ENCODE results near the gene LRRC27.

The LRRC27 gene

DNA sequence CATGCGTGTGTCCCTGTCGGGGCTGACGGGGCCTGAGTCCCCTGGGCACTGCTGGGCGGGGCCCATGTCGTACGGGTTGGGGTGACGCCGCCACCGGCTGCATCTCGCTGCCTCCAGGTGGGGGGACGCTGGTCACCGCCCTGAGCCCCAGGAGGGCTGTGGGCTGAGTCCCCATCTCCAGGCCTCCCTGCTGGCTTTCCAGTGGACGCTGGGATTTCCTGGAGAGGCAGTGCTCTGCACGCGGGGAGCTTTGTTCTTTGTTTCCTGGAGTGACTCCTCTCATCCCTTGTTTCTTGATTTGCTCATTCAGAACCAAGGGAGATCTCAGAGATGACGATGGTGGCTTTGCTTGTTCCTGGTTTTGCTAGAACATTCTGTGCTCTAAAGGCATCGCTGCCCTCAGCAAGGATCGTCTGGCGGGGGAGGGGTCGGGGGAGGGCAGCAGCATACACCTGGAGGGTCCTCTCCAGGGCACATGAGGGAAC lies 86.0 kb downstream of the LRRC27 start:
- DNase-seq = no peak

DNA sequence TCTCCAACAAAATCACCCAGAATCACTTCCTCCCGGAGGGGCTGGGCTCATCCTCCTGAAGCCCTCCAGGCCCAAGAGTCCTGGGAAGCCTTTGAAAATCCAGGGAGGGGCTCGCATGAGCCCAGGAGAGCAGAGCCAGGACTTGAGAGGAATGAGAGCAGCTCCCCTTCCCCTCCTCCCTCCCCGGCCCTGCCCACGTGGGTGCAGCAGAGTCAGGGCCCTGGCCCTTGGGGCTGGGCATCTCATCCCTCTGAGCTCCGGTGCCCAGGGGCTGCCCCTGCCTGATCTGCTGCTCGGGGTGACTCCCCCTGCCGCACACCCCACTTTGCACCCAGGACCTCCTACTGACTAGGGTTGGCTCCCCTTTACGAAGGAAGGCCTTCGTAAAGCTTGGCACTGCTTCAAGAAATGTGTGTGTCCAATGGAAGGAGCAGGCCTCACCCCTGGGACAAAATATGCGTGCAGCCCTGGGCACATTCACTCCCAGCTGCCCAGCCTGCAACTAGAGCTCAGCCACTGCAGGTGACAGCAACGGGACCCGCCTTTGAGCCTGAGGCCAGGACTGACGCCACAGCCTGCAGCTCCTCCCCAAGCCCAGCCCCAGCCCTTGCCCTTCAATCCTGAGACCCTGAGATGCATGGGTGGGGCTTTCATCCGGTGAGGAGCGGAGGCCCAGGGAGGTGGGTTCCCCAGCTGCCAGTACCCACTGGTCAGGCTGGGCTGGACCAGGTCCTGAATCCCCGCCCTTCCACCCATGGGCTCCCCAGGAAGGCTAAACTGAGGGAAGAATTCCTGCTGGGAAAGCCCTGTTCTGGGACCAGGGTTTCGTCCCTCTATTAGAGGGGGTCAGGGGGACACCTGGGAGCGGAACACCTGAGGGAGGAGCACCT lies 86.8 kb downstream of the LRRC27 start:
- DNase-seq = no peak

DNA sequence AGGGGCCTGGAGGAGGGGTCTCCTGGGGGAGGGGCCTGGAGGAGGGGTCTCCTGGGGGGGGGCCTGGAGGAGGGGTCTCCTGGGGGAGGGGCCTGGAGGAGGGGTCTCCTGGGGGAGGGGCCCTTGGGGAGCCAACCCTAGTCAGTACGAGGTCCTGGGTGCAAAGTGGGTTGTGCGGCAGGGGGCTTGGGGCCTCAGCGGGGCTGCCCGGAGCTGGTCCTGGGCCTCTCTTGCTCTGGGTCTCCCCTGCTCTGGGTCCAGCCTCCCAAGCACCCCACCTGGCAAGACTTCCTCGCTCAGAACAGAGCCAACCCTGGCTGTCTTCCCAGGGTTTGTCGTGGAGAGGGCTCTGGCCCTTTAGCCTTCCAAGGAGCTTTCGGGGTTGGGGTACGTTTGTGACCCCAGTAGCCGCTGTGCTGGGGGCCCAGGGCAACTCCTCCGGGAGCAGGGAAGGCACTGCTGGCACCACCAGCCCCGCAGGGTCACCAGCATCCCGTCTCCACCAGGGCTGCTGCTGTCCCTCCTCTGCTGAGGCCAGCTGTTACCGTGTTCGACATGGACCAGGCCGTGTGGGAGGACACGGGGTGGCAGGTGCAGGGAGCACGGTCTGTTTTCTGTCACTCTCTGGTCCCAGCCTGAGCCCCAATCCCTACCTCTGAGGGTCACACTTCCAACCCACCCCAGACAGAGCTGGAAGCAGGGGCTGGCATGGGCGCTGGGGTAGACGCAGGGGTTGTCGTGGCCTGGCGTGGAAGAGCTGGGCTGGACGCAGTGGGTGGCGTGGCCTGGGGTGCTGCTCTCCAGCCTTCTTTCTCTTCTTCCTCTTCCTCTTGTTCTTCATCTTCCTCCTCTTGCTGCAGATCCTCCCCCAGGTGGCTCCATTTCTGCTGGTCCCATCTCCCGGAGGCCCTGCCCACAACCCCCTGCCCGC lies 87.8 kb downstream of the LRRC27 start:
- DNase-seq = no peak

DNA sequence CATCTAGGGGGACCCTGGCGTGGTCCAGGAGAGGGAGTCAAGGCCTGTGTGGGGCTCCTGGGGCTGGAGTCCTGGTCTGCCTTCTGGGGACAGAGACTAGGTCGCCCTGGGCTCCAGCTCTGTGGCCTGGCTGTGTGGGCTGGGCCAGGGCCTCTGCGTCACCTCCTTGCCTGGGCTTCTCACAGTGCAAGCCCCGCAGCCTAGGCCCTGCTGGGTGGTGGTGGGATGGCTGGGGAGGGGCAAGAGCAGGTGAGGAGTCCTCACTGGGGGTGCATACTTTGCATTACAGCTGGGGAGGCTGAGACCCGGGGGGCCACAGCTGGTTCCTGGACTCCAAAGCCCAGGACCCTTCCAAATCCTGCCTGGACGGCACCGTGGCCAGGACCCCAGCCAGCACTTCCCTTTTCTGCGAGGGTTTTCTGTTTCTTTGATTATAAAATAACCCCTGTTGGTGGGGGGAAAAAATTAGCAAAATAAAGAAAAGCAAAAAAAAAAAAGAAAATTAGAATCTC lies 88.5 kb downstream of the LRRC27 start:
- DNase-seq = no peak

DNA sequence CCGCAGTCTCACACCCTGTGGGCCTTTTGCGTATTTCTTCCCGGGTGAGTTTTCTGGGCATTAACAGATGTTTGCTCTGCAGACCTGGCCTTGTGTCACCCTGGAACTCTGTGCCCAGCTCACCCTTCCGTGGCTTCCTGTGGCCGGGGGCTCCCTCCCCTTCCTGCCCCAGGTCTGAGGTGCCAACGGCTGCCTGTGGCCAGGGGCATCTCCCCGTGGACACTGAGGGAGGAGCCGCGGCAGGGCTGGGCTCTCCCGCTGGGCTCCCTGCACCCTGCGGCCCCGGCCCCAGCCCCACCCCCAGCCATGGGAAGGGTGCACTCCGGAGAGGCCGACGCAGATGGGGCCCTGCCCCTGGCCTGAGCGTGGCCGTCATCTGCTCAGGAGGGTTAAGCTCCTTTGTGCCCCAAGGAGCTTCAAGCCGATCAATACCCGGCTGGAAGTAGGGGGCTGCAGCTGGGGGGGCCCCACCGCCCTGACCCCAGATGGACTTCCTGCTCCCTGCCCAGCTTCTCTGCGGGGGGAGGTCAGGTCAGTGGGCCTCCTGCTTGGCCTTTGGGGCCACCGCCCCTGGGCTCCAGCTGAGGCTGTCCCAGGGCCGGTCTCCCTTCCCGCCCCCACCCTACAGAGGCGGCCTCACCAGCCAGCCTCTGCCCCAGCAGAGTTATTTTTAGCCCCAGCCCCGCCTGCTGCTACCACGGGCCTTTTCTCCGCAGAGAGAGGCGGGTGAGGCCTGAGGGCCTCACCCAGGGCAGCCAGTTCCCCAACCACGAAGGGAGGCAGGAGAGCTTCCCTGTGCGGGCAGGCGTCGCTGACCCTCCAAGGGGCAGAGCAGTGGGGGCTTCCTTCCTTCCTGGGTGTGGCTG lies 89.2 kb downstream of the LRRC27 start:
- DNase-seq = peak; percentile 36

DNA sequence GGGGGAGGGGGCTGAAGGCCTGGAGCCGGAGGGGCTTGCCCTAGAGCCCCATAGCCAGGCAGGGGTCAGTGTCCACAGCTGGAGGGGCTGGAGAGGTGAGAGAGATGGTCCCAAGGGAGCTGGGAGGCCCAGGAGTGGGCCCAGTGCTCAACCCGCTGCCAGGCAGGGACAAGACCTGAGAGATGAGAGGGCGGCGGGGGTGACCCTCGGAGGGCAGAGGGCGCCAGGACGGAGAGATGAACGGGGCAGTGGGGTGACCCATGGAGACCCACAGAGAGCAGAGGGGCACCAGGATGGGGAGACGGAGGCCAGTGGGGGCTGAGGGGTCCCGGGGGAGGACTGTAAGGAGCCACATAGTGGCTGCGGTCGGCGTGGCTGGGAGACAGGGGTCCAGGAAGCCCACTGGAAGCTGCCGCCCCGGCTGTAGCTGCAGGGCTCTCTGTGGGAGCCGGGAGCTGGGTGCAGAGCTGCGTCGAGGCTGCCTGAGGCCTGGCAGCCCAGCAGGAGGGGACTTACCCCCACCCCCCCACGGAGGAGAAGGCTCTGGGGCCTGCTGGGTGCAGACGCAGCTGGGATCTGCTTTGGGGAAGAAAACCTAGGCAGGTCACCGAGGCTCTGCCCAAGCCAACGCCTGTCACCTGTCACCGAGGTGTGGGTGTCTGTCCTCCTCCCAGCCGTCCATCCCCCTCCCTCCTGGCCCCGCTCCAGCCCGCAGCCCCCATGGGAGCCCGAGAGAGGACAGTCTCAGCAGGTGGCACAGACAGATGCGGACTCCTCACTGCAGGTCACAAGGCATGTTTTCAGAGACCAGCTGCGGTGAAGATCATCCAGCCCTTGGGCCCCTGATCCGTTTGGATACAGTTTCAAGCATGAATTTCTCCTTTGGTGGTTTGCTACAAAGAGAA lies 90.1 kb downstream of the LRRC27 start:
- no peak for DNase-seq

DNA sequence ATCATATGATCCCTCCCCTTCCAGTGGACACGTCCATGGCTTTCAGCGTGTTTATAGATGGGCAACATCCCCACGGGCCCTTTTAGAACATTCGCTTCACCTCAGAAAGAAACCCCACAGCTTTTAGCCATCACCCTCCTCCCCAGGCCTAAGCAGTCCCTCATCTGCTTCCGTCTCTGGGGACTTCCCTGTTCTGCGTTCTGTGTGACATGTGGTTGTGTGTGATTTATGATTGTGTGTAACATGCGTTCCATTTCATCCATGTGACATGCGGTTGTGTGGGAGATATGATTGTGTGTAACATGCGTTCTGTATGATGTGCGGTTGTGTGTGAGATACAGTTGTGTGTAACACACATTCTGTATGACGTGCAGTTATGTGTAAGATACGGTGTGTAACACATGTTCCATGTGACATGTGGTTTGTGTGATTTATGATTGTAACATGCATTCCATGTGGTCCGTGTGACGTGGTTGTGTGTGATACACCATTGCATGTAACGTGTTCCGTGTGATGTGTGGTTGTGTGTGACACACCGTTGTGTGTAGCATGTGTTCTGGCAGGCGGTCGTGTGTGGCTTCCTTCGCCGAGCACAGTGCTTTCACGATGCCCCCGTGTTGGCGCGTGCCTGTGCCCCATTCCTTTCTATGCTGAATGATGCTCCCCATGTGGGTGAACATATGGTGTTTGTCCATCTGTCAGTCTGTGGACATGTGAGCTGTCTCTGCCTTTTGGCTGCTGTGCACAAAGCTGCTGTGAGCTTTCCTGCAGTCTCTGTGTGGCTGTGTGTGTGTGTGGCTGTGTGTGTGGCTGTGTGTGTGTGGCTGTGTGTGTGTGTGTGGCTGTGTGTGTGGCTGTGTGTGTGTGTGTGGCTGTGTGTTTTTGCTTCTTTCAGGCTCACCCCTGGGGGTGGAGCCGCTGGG lies 91.2 kb downstream of the LRRC27 start:
- DNase-seq = no peak

DNA sequence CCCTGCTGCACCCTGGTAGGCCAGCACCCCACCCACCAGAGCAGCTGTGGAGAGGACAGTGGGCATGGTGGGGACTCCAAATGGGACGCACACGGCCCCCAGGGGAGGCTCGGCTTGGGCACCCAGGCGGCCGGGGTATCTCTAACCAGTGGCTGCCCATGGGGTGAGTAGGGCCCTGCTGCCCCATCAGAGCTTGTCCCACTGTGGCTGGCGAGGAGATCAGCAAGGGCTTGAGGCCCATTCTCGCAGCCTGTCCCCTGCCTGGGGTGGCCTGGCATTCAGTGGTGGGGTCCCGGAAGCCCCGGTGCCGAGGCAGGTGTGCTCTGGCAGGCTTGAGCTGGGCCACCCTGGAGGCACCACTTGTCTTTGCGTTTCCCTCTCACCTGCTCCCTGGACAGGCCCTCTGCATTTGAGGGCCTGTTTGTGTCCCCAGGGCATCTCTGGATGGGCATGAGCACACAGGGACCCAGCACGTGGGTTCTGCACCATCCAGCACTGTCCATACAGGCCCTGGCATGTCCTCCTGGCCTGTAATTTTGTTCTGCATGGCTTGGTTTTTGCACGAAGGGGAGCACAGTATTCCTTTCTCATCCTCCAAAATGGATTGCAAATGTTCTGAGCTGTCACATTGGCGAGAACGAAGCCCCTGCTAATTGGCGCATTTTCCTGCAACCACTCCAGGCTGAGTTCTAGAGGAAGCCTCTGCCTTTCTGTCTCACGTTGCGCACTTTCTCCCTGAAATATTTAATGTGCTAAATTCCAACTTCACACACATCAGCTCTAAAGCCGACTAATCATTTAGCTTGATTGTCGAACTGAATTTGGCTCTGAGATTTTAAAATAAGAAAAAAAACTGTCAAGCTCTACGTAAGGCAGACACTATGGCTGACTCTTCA lies 92.2 kb downstream of the LRRC27 start:
- no peak for DNase-seq

DNA sequence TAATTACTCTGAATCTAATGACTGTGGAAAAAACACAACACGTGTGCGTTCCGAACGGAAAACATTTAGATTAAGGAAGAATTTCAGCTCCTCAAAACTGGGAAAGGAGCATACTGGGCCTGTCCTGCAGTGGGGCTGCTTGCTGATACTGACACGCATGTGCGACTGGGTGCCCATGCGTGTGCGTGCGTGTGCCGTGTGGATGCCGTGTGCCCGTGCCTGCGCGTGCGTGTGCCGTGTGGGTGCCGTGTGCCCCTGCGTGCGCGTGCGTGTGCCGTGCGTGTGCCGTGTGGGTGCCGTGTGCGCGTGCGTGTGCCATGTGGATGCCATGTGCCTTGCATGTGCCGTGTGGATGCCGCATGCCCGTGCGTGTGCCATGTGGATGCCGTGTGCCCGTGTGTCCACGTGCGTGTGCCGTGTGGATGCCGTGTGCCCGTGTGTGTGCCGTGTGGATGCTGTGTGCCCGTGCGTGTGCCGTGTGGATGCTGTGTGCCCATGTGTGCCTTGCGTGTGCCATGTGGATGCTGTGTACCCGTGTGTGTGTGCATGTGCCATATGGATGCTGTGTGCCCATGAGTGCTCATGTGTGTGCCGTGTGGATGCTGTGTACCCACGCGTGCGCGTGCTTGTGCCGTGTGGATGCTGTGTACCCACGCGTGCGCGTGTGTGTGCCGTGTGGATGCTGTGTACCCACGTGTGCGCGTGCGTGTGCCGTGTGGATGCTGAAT lies 93.2 kb downstream of the LRRC27 start:
- no peak for DNase-seq

DNA sequence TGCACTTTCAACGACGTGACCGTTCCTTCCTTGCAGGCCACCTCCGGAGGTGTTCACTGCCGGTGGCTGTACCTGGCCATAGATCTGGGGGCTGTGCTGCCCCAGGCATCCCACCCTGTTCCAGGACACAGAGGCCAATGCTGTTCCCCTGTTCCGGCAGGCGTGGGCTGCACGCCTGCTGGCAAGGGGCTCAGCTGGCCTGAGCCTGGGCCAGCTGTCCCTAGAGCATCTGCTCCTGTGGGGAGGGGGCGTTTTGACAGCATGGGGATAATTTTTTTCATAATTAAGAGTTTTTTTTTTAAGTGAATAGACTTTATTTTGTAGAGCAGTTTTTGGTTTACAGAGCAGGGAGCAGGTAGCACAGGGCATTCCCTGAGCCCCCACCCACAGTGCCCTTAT lies 93.8 kb downstream of the LRRC27 start:
- DNase-seq = no peak

DNA sequence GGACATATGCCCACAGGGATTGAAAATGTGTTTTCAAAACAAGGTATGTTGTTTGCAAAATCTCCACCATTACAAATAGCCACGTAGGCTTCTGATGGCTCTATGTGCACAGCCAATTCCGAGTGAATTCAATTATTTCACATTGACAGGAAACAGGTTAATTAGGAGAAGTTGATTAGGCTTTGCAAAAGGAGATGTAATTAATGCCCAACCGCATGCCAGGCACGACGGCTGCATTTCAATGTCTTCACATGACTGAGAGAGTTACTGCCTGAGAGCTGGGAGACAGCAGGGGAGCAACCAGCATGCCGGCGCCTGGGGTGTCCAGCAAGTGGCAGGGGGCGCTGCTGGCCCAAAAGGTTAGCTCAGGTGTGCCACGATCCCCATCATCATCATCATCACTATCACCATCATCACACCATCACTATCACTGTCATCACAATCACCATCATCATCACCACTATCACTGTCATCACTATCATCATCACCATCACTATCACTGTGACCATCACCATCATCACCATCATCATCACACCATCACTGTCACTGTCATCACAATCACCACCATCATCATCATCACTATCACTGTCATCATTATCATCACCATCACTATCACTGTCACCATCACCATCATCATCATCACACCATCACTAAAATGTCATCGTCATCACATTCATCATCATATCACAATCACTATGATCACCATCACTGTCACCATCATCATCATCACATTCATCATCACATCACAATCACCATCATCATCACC lies 95.2 kb downstream of the LRRC27 start:
- DNase-seq = no peak

DNA sequence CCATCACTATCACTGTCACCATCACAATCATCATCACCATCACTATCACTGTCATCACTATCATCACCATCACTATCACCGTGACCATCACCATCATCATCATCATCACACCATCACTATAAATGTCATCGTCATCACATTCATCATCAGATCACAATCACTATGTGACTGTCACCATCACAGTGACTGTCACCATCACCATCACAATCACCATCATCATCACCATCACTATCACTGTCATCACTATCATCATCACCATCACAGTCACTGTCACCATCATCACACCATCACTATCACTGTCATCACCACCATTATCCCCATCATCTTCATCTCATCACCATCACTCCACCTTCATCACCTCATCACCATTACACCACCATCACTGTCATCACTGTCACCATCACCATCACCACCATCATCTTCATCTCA lies 96.0 kb downstream of the LRRC27 start:
- DNase-seq = no peak

DNA sequence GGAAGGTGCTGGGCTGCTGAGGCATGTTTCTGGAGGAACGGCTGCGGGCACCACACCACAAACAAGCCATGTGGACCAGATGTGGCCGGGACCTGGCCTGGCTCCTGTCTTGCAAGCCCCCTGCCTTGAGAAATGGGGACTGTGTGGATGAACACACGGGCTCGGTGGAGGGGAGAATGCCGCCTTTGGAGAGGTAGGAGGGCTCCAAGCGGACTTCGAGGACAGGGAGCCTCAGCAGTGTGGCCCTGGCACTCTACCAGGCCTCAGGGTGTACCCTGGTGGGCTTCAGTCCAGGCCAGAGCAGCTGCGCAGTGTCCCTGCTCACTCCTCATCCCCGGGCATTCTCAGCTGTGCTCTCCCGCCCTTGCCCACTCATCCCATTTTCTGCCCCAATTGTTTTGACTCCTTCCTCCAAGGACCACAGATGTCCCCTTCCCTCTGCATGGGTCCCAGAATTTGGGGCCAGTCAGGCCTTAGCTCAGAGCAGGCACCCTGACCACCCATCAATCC lies 96.5 kb downstream of the LRRC27 start:
- no peak for DNase-seq

Data from CD4-positive, alpha-beta T cell treated with Interleukin-21 for 1 hour (primary cell).